ENCODE results near the gene SEC61A2.
"Not testable (repeated sequence)": the region's sequence is repeated elsewhere in the genome, so short reads cannot be mapped to it uniquely, and the experiment has no call there.

Gene SEC61A2

GRCh38 chr10:12158111-12158510, 28.6 kb downstream of the SEC61A2 start:
- DNase-seq (ENCODE audit: low read depth in 2 of 2, low spot score in 1 of 2) = no peak

- no peak for DNase-seq (ENCODE audit: low read depth in 2 of 2, low spot score in 1 of 2)
Measured at GRCh38 chr10:12160664-12161063, 31.2 kb downstream of the SEC61A2 start.

- DNase-seq (ENCODE audit: low read depth in 2 of 2, low spot score in 1 of 2) = no peak
Measured at GRCh38 chr10:12162927-12163326, 33.5 kb downstream of the SEC61A2 start.

- DNase-seq (ENCODE audit: low read depth in 2 of 2, low spot score in 1 of 2) = no peak
Measured at GRCh38 chr10:12164085-12164484, 34.6 kb downstream of the SEC61A2 start.

- no peak for DNase-seq (ENCODE audit: low read depth in 2 of 2, low spot score in 1 of 2)
Measured at GRCh38 chr10:12165036-12165435, 35.6 kb downstream of the SEC61A2 start.

- no peak for DNase-seq (ENCODE audit: low read depth in 2 of 2, low spot score in 1 of 2)
Measured at GRCh38 chr10:12165999-12166775, 36.7 kb downstream of the SEC61A2 start.

GRCh38 chr10:12171512-12171911, 42.0 kb downstream of the SEC61A2 start:
- DNase-seq (ENCODE audit: low read depth in 2 of 2, low spot score in 1 of 2) = not testable (repeated sequence)

- DNase-seq (ENCODE audit: low read depth in 2 of 2, low spot score in 1 of 2) = no peak
Measured at GRCh38 chr10:12177642-12178041, 48.2 kb downstream of the SEC61A2 start.

- no peak for DNase-seq (ENCODE audit: low read depth in 2 of 2, low spot score in 1 of 2)
Measured at GRCh38 chr10:12179606-12180170, 50.2 kb downstream of the SEC61A2 start.

GRCh38 chr10:12180221-12180974, 50.9 kb downstream of the SEC61A2 start:
- DNase-seq (ENCODE audit: low read depth in 2 of 2, low spot score in 1 of 2) = no peak

- DNase-seq (ENCODE audit: low read depth in 2 of 2, low spot score in 1 of 2) = peak; percentile 21 to 60
Measured at GRCh38 chr10:12181065-12181775, 51.7 kb downstream of the SEC61A2 start.

GRCh38 chr10:12184165-12184564, 54.7 kb downstream of the SEC61A2 start:
- no peak for DNase-seq (ENCODE audit: low read depth in 2 of 2, low spot score in 1 of 2)

- DNase-seq (ENCODE audit: low read depth in 2 of 2, low spot score in 1 of 2) = no peak
Measured at GRCh38 chr10:12186323-12186722, 56.8 kb downstream of the SEC61A2 start.

GRCh38 chr10:12187321-12187905, 57.9 kb downstream of the SEC61A2 start:
- no peak for DNase-seq (ENCODE audit: low read depth in 2 of 2, low spot score in 1 of 2)

- no peak for DNase-seq (ENCODE audit: low read depth in 2 of 2, low spot score in 1 of 2)
Measured at GRCh38 chr10:12188656-12189055, 59.2 kb downstream of the SEC61A2 start.

- DNase-seq (ENCODE audit: low read depth in 2 of 2, low spot score in 1 of 2) = no peak
Measured at GRCh38 chr10:12189426-12189825, 59.9 kb downstream of the SEC61A2 start.

GRCh38 chr10:12191715-12192114, 62.2 kb downstream of the SEC61A2 start:
- DNase-seq (ENCODE audit: low read depth in 2 of 2, low spot score in 1 of 2) = no peak

- no peak for DNase-seq (ENCODE audit: low read depth in 2 of 2, low spot score in 1 of 2)
Measured at GRCh38 chr10:12193193-12193592, 63.7 kb downstream of the SEC61A2 start.

- DNase-seq (ENCODE audit: low read depth in 2 of 2, low spot score in 1 of 2) = no peak
Measured at GRCh38 chr10:12194752-12195271, 65.3 kb downstream of the SEC61A2 start.

GRCh38 chr10:12195281-12195602, 65.8 kb downstream of the SEC61A2 start:
- no peak for DNase-seq (ENCODE audit: low read depth in 2 of 2, low spot score in 1 of 2)

All from stimulated activated CD8-positive, alpha-beta memory T cell treated with anti-CD3 and anti-CD28 coated beads, Interleukin-4, amount 100 ng/mL, for 4 hours (primary cell).